K562 (cell line): ENCODE data around the gene ADAMTS2. TPM values are rescaled to one million over a fixed set of nuclear protein-coding genes. Genes with fewer than 3 reads are reported as not detected.

Source experiments
- ATAC-seq: fragments of 200-7000 bp; cut with Tn5 transposase; 3 replicates; pipeline ENCODE4 v1.9.1; 2020; ENCODE audit warnings: moderate library complexity
- BruUV-seq: library from RNA; stranded (reverse); fragments of 400-500 nt; replicated peaks from 2 replicates; lab custom pipeline; 2021; lab: Mats Ljungman, UMichigan
- CTCF ChIA-PET: fragments of 300-600 bp; formaldehyde crosslinking; extraction: SDS; loops from one replicate; lab custom pipeline; 2021; ENCODE audit warnings: low intra/inter-chr PET ratio; lab: Yijun Ruan, JAX
- POLR2A ChIA-PET: fragments of 300-600, 350-650 bp; sonication (Branson Sonifier 250); formaldehyde crosslinking; extraction: SDS; loops from one replicate; lab custom pipeline; 2021; ENCODE audit warnings: antibody characterized with exemption, inconsistent platforms; lab: Yijun Ruan, JAX
- DNase-seq, 4 experiments: peaks; one replicate each; pipeline versions ENCODE4 v3.0.0 to v3.0.0-alpha.2; 2011 to 2018; ENCODE audit warnings: low spot score in 3 of 4, mixed read lengths in 3 of 4; ENCODE audit errors: extremely low read depth in 1 of 4
- FAIRE-seq: peaks from 2 replicates; lab custom pipeline; 2011; peaks lifted over from hg19 to GRCh38; lab: Jason Lieb, UNC
- H2AFZ ChIP-seq: 2 replicates; pipeline ENCODE4 v1.6.0; 2011; ENCODE audit warnings: low read depth, low read length, control low read depth, inconsistent platforms
- H3K27ac ChIP-seq: fragments of 200-600 bp; 3 replicates; pipeline ENCODE4 v1.8.0; 2011; ENCODE audit warnings: low read depth, mild to moderate bottlenecking, control low read depth, inconsistent platforms, low read length, moderate library complexity, mixed read lengths; ENCODE audit errors: extremely low read depth
- H3K27me3 ChIP-seq, 2 experiments: fragments of 300-600 bp in 1 of 2; 2 replicates in 1 of 2; 3 replicates in 1 of 2; pipeline versions ENCODE4 v1.6.0 to v1.8.0; 2011; ENCODE audit warnings: inconsistent platforms in 2 of 2, low read length in 2 of 2, mild to moderate bottlenecking in 1 of 2, mixed read lengths in 1 of 2, moderate library complexity in 1 of 2; ENCODE audit not compliant: control insufficient read depth in 2 of 2, insufficient read depth in 2 of 2
- H3K36me3 ChIP-seq: fragments of 300-600 bp; 3 replicates; pipeline ENCODE4 v1.8.0; 2011; ENCODE audit warnings: mild to moderate bottlenecking, low read length, inconsistent platforms; ENCODE audit not compliant: control insufficient read depth, insufficient read depth
- H3K4me1 ChIP-seq, 2 experiments: fragments of 200-600 bp in 1 of 2; replicated peaks in 1 of 2; 2 replicates in 1 of 2; 3 replicates in 1 of 2; pipeline versions ENCODE4 v1.5.1 to v1.8.0; 2011; ENCODE audit warnings: inconsistent platforms in 2 of 2, low read length in 2 of 2, mild to moderate bottlenecking in 1 of 2, mixed read lengths in 1 of 2, moderate library complexity in 1 of 2; ENCODE audit not compliant: control insufficient read depth in 2 of 2, insufficient read depth in 2 of 2
- H3K4me2 ChIP-seq: 2 replicates; pipeline ENCODE4 v1.6.1; 2011; ENCODE audit warnings: low read length, control low read depth, inconsistent platforms, mixed read lengths; ENCODE audit not compliant: insufficient read depth
- H3K4me3 ChIP-seq: fragments of 200-600 bp; sonication (generic), shearing (Covaris generic); 2 replicates; pipeline ENCODE4 v1.5.1; 2016; ENCODE audit warnings: control low read depth, inconsistent platforms
- H3K79me2 ChIP-seq: fragments of 200-600 bp; 3 replicates; pipeline ENCODE4 v1.8.0; 2011; ENCODE audit warnings: low read length, inconsistent platforms; ENCODE audit not compliant: control insufficient read depth, insufficient read depth
- H3K9ac ChIP-seq, 2 experiments: 2 replicates each; pipeline versions ENCODE4 v1.6.0 to v1.6.1; 2011; ENCODE audit warnings: low read depth in 2 of 2, low read length in 2 of 2, control low read depth in 1 of 2, inconsistent platforms in 1 of 2, mild to moderate bottlenecking in 1 of 2, mixed read lengths in 1 of 2; ENCODE audit not compliant: insufficient read depth in 1 of 2
- H3K9me1 ChIP-seq: one replicate; pipeline ENCODE4 v1.6.0; 2011; ENCODE audit warnings: inconsistent platforms, mild to moderate bottlenecking, low read length, moderate library complexity; ENCODE audit not compliant: control insufficient read depth, insufficient read depth
- H3K9me3 ChIP-seq: replicated peaks from 2 replicates; pipeline ENCODE4 v1.5.1; 2011; ENCODE audit warnings: low read depth, low read length, inconsistent platforms; ENCODE audit not compliant: control insufficient read depth, insufficient read depth
- H4K20me1 ChIP-seq: replicated peaks from 2 replicates; pipeline ENCODE4 v1.6.1; 2011; ENCODE audit warnings: low read length, inconsistent platforms, mixed read lengths; ENCODE audit not compliant: control insufficient read depth, insufficient read depth
- MYBL2 ChIP-seq, 2 experiments: fragments of 450-650 bp in 1 of 2; sonication (generic) in 1 of 2; formaldehyde crosslinking in 1 of 2; IDR thresholded peaks; 2 replicates each; pipeline versions ENCODE4 v1.6.1 to v1.8.1; 2017 to 2022; ENCODE audit warnings: borderline replicate concordance in 1 of 2, inconsistent platforms in 1 of 2, low read depth in 1 of 2, mild to moderate bottlenecking in 1 of 2, missing genetic modification reagents in 1 of 2, moderate library complexity in 1 of 2
- NFYB ChIP-seq: IDR thresholded peaks from 2 replicates; pipeline ENCODE4 v1.6.1; 2011; ENCODE audit warnings: mild to moderate bottlenecking, moderate library complexity; ENCODE audit not compliant: insufficient read length; ENCODE audit errors: extremely low read depth
- PYGO2 ChIP-seq: fragments of 450-650 bp; IDR thresholded peaks from 2 replicates; pipeline ENCODE4 v1.6.1; 2016; ENCODE audit warnings: mild to moderate bottlenecking, missing genetic modification characterization, moderate library complexity, missing compliant biosample characterization
- SRSF7 ChIP-seq: fragments of 200-400 bp; formaldehyde crosslinking; optimal IDR thresholded peaks from 2 replicates; pipeline ENCODE3; 2017; ENCODE audit warnings: mild to moderate bottlenecking, low read depth, low read length
- ZNF274 ChIP-seq: IDR thresholded peaks from 2 replicates; pipeline ENCODE4 v1.6.1; 2011; ENCODE audit warnings: low read depth, mild to moderate bottlenecking, low read length, moderate library complexity, borderline replicate concordance
- ZNF384 ChIP-seq: IDR thresholded peaks from 2 replicates; pipeline ENCODE4 v1.6.1; 2012; ENCODE audit warnings: low read depth, low read length, improper control_type of control experiment
- ZNF764 ChIP-seq: fragments of 250-450 bp; sonication (Bioruptor Pico); IDR thresholded peaks from 2 replicates; pipeline ENCODE4 v1.4.0; 2020; ENCODE audit warnings: low read depth, mild to moderate bottlenecking, moderate library complexity
- WGBS: fragments of 100-300 bp; shearing (Covaris generic); methylation state at CpG from one replicate; pipeline ENCODE4 v1.1.6; 2016; ENCODE audit warnings: low coverage, mixed read lengths; ENCODE audit not compliant: insufficient coverage; ENCODE audit errors: missing lambda C conversion rate; 5-methylcytosine and 5-hydroxymethylcytosine counted together
- in situ Hi-C: fragments of 300-500 bp; cut with MboI; formaldehyde crosslinking; loops from 4 replicates; pipeline ENCODE4 v1.15.0; 2018; ENCODE audit warnings: inconsistent platforms, mixed read lengths
- intact Hi-C: fragments of 100-400 bp; cut with micrococcal nuclease; formaldehyde crosslinking; loops from 2 replicates; pipeline ENCODE4 v1.14.2; 2022
- polyA plus RNA-seq, 8 experiments: library from polyadenylated mRNA; depleted of rRNA in 4 of 8; stranded (reverse) in 5 of 8; unstranded in 3 of 8; fragments of >200 nt; fragmentation: Nextera tagmentation in 2 of 8; fragmentation: Illumina TruSeq in 1 of 8; extraction: Ambion mirVana in 2 of 8; extraction: Trizol in 1 of 8; gene quantifications; 2 replicates each; pipeline versions ENCODE4 v1.2.1 to v1.2.3, GENCODE V29; 2011 to 2014; ENCODE audit warnings: inconsistent platforms in 1 of 8, missing spikeins in 1 of 8
- total RNA-seq, 7 experiments: library from RNA; depleted of rRNA in 6 of 7; stranded (reverse); fragments of >200 nt in 6 of 7; fragmentation: Illumina TruSeq in 2 of 7; extraction: Trizol in 2 of 7; gene quantifications; 2 replicates each; pipeline versions ENCODE4 v1.2.1 to v1.2.3, GENCODE V29; 2011 to 2021; ENCODE audit warnings: low replicate concordance in 1 of 7
- TF ChIP-seq, protein P1 (sequence below), 3 experiments: fragments of 200-800 bp in 1 of 3; sonication (Bioruptor generic) in 1 of 3; sonication (generic) in 1 of 3; formaldehyde crosslinking in 1 of 3; IDR thresholded peaks; 2 replicates each; pipeline versions ENCODE4 v1.6.1 to v1.8.0; 2016 to 2022; ENCODE audit warnings: mild to moderate bottlenecking in 2 of 3, missing compliant biosample characterization in 2 of 3, missing genetic modification characterization in 2 of 3, missing genetic modification reagents in 1 of 3
- TF ChIP-seq, protein P2 (sequence below): fragments of 450-650 bp; IDR thresholded peaks from 2 replicates; pipeline ENCODE4 v1.6.1; 2016
- TF ChIP-seq, protein P3 (sequence below): fragments of 450-650 bp; IDR thresholded peaks from 2 replicates; pipeline ENCODE4 v1.7.1; 2018; ENCODE audit warnings: mild to moderate bottlenecking, low read depth; ENCODE audit not compliant: partially characterized antibody

Gene ADAMTS2
- total and polyA plus RNA-seq, 9 of the 15 experiments (the other 6 are each of a cell fraction or from before 2014, with no cell fraction given): not detected

DNA sequence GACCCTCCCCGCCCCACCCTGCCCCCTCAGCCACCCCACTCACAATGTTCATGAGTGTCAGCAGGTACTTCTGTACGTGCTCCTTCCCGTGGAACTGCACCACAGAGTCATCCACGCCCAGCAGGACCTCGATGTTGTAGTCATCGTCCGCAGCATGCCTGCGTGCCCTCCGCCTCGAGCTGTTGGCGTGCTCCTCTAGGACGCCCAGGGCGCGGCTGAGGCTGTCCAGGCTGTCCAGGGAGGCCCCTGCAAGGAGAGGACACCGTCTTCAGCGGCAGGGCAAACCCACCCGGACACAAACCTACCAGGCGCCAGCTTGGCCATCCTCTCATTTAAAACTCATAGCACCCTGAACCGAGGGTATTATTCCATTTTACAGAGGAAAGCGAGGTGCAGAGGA is 137.8 kb downstream of the ADAMTS2 start (continued):
- TF ChIP-seq, protein P1, sequence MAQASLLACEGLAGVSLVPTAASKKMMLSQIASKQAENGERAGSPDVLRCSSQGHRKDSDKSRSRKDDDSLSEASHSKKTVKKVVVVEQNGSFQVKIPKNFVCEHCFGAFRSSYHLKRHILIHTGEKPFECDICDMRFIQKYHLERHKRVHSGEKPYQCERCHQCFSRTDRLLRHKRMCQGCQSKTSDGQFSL (CRISPR knock-in tag; IDR thresholded peaks at IDR 0.05): no peak
- TF ChIP-seq, protein P1 (tag; IDR thresholded peaks at IDR 0.05): no peak
- TF ChIP-seq NFYB: no peak

DNA sequence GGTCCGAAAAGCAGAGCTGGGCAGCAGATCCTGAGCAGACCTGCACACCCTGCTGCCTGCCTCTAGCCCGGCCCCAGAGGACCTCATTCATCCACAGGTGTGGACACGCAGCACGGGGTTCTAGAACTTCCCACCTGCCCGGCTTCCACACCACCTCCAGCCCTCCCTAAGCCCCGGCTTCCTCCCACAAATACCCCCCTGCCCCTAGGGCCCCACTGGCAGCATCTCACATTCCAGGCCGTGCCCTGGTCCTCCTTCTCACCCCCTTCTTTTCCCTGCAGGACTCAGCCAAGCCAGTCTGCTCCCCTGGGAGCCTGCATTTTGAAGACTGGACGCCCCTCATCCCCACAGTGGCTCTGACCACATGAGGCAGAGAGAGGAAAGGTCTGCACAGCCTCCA is 138.9 kb downstream of the ADAMTS2 start:
- H3K4me1 ChIP-seq: peaks cover 0 to 4% of the 10 kb centered on the region in 2 experiments; a peak in 2 of 5 replicates
- ChIA-PET POLR2A (no interaction called here), CTCF (no interaction called here)
- ATAC-seq (no peak), DNase-seq (no peak), FAIRE-seq (no peak)
- no peaks in the 10 kb centered on the region; the same call in 1 of the 2 replicates for H4K20me1 ChIP-seq
- 4% methylated on average over 6 of the region's 8 CpGs for WGBS
- H2AFZ ChIP-seq: no peak overlapping the region
- in situ Hi-C loops: no loop called here
- no TSS peak for BruUV-seq
- H3K36me3 ChIP-seq: no peaks in the 10 kb centered on the region
- peaks cover 14 to 76% of the 10 kb centered on the region in 2 experiments; a peak in 4 of 5 replicates for H3K27me3 ChIP-seq
- H3K9ac ChIP-seq: no peak overlapping the region
- H3K27ac ChIP-seq: no peak overlapping the region
- no peaks in the 10 kb centered on the region for H3K9me3 ChIP-seq
- no peak overlapping the region for H3K4me3 ChIP-seq
- TF ChIP-seq PYGO2 (tag) (no peak), ZNF384 (no peak), SRSF7 (no peak), MYBL2 (IDR thresholded peaks at IDR 0.05; ENCODE audit: low read depth) (no peak), MYBL2 (CRISPR knock-in tag; IDR thresholded peaks at IDR 0.05; ENCODE audit: borderline replicate concordance) (no peak), ZNF274 (no peak), ZNF764 (CRISPR knock-in tag) (no peak)
- TF ChIP-seq, protein P2, sequence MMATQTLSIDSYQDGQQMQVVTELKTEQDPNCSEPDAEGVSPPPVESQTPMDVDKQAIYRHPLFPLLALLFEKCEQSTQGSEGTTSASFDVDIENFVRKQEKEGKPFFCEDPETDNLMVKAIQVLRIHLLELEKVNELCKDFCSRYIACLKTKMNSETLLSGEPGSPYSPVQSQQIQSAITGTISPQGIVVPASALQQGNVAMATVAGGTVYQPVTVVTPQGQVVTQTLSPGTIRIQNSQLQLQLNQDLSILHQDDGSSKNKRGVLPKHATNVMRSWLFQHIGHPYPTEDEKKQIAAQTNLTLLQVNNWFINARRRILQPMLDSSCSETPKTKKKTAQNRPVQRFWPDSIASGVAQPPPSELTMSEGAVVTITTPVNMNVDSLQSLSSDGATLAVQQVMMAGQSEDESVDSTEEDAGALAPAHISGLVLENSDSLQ: no peak
- TF ChIP-seq, protein P3, sequence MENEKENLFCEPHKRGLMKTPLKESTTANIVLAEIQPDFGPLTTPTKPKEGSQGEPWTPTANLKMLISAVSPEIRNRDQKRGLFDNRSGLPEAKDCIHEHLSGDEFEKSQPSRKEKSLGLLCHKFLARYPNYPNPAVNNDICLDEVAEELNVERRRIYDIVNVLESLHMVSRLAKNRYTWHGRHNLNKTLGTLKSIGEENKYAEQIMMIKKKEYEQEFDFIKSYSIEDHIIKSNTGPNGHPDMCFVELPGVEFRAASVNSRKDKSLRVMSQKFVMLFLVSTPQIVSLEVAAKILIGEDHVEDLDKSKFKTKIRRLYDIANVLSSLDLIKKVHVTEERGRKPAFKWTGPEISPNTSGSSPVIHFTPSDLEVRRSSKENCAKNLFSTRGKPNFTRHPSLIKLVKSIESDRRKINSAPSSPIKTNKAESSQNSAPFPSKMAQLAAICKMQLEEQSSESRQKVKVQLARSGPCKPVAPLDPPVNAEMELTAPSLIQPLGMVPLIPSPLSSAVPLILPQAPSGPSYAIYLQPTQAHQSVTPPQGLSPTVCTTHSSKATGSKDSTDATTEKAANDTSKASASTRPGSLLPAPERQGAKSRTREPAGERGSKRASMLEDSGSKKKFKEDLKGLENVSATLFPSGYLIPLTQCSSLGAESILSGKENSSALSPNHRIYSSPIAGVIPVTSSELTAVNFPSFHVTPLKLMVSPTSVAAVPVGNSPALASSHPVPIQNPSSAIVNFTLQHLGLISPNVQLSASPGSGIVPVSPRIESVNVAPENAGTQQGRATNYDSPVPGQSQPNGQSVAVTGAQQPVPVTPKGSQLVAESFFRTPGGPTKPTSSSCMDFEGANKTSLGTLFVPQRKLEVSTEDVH: no peak
- intact Hi-C loops: no loop called here
- H3K4me2 ChIP-seq: no peak overlapping the region
- no peaks in the 10 kb centered on the region for H3K79me2 ChIP-seq
- no peaks in the 10 kb centered on the region for H3K9me1 ChIP-seq
